IPS DF 4.7 (cell line): Measurements from ENCODE around the gene CLASP1.

Source experiments
- DNase-seq: peaks from one replicate; pipeline ENCODE4 v3.0.0-alpha.2; 2013; ENCODE audit warnings: low spot score; ENCODE audit errors: extremely low read depth

Gene CLASP1

GRCh38 chr2:121288454-121289231 is 360.6 kb downstream of the CLASP1 start:
- no peak for DNase-seq

GRCh38 chr2:121287956-121288355 is 361.3 kb downstream of the CLASP1 start:
- no peak for DNase-seq
